ENCODE results near the gene IMMP2L. TPM values are rescaled to one million over a fixed set of nuclear protein-coding genes. Genes with fewer than 3 reads are reported as not detected.

The IMMP2L gene
- total RNA-seq, 1 donor, result 19.9 TPM

GRCh38 chr7:110625294-110625693, 937.0 kb downstream of the IMMP2L start:
- no peak overlapping the region for H2AFZ ChIP-seq (ENCODE audit: low read length)
- no peaks in the 10 kb centered on the region for H3K79me2 ChIP-seq (ENCODE audit: insufficient read depth, low read length)
- no peak for DNase-seq (ENCODE audit: insufficient read length, low spot score, missing footprints)
- H3K4me1 ChIP-seq (ENCODE audit: insufficient read depth, low read length), result no peaks in the 10 kb centered on the region
- no peak overlapping the region for H3K4me3 ChIP-seq (ENCODE audit: insufficient read depth, low read length)
- H3K27me3 ChIP-seq (ENCODE audit: insufficient read depth, low read length), result no peaks in the 10 kb centered on the region
- H3K4me2 ChIP-seq (ENCODE audit: insufficient read depth, low read length), result no peak overlapping the region
- H3K36me3 ChIP-seq (ENCODE audit: insufficient read depth, low read length), result no peaks in the 10 kb centered on the region
- H3K27ac ChIP-seq (ENCODE audit: low read depth, low read length), result no peak overlapping the region
- no peaks in the 10 kb centered on the region for H4K20me1 ChIP-seq (ENCODE audit: insufficient read depth, low read length)
- H3K9me3 ChIP-seq (ENCODE audit: low read depth, low read length), result peaks cover 5% of the 10 kb centered on the region
- TF ChIP-seq CTCF (IDR thresholded peaks at IDR 0.05; ENCODE audit: extremely low read depth, low read depth, low read length), result no peak

GRCh38 chr7:110623436-110623835, 938.9 kb downstream of the IMMP2L start:
- Histone ChIP-seq H3K9me3 (ENCODE audit: low read depth, low read length) (peaks cover 5% of the 10 kb centered on the region), H3K27me3 (ENCODE audit: insufficient read depth, low read length) (no peaks in the 10 kb centered on the region), H3K27ac (ENCODE audit: low read depth, low read length) (no peak overlapping the region), H3K79me2 (ENCODE audit: insufficient read depth, low read length) (no peaks in the 10 kb centered on the region), H4K20me1 (ENCODE audit: insufficient read depth, low read length) (no peaks in the 10 kb centered on the region), H3K4me2 (ENCODE audit: insufficient read depth, low read length) (no peak overlapping the region), H2AFZ (ENCODE audit: low read length) (no peak overlapping the region), H3K4me1 (ENCODE audit: insufficient read depth, low read length) (no peaks in the 10 kb centered on the region), H3K4me3 (ENCODE audit: insufficient read depth, low read length) (no peak overlapping the region), H3K36me3 (ENCODE audit: insufficient read depth, low read length) (no peaks in the 10 kb centered on the region)
- no peak for DNase-seq (ENCODE audit: insufficient read length, low spot score, missing footprints)
- TF ChIP-seq CTCF (IDR thresholded peaks at IDR 0.05; ENCODE audit: extremely low read depth, low read depth, low read length), result no peak

DNA sequence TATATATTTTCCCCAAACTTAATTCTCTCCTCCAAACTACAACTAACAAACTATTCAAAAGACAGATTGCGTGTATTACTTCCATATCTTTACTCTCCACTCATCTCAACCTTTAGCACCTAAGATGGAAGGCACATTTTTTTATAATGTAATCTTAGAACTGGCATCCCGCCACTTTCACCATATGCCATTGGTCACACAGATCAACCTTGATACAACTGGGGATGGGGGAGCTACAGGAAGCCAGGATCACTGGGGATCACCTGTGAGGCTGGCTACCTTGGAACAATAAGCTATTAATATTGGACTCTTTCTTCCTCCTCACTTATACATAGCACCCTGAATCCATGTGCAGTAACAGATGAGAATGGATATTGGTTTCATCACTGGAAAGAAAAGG, 941.0 kb downstream of the IMMP2L start:
- Histone ChIP-seq H3K9me3 (ENCODE audit: low read depth, low read length) (peaks cover 5% of the 10 kb centered on the region), H2AFZ (ENCODE audit: low read length) (no peak overlapping the region), H4K20me1 (ENCODE audit: insufficient read depth, low read length) (no peaks in the 10 kb centered on the region), H3K27ac (ENCODE audit: low read depth, low read length) (no peak overlapping the region), H3K4me3 (ENCODE audit: insufficient read depth, low read length) (no peak overlapping the region), H3K27me3 (ENCODE audit: insufficient read depth, low read length) (no peaks in the 10 kb centered on the region), H3K4me2 (ENCODE audit: insufficient read depth, low read length) (no peak overlapping the region), H3K4me1 (ENCODE audit: insufficient read depth, low read length) (no peaks in the 10 kb centered on the region), H3K79me2 (ENCODE audit: insufficient read depth, low read length) (no peaks in the 10 kb centered on the region), H3K36me3 (ENCODE audit: insufficient read depth, low read length) (no peaks in the 10 kb centered on the region)
- TF ChIP-seq CTCF (IDR thresholded peaks at IDR 0.05; ENCODE audit: extremely low read depth, low read depth, low read length), result no peak
- no peak for DNase-seq (ENCODE audit: insufficient read length, low spot score, missing footprints)

DNA sequence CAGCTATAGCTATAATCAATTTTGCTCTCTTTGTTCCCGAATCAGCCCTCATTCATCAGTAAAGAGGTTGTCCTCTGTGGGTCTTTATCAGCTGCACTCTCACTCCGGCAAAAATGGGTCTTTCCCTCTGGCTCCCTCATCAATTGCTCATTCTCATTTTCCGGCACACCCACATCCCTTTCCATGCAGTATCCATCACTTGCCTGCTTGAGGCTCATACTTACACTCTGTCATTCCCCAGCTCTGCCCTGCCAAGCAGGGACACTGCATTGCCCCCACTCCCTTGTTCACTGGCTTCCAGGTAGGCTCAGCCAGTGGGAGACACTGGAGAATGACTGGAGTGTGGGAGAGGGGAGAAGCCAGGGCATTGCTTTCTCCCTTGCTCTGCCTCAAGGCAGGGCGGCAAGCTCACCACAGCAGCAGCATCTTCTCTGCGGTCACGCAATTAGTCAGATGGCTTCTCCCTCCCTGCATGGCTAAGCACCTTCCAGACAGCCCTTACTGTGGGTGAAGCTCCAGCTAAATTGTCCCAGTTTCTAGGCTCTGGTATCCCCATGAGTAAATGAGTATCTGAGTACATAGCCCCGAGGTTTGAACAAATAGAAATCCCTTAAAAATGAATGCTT, 942.1 kb downstream of the IMMP2L start:
- Histone ChIP-seq H3K79me2 (ENCODE audit: insufficient read depth, low read length) (no peaks in the 10 kb centered on the region), H3K4me2 (ENCODE audit: insufficient read depth, low read length) (no peak overlapping the region), H3K27me3 (ENCODE audit: insufficient read depth, low read length) (no peaks in the 10 kb centered on the region), H3K9me3 (ENCODE audit: low read depth, low read length) (peaks cover 5% of the 10 kb centered on the region), H3K4me3 (ENCODE audit: insufficient read depth, low read length) (no peak overlapping the region), H3K4me1 (ENCODE audit: insufficient read depth, low read length) (no peaks in the 10 kb centered on the region), H3K36me3 (ENCODE audit: insufficient read depth, low read length) (no peaks in the 10 kb centered on the region), H4K20me1 (ENCODE audit: insufficient read depth, low read length) (no peaks in the 10 kb centered on the region), H3K27ac (ENCODE audit: low read depth, low read length) (no peak overlapping the region), H2AFZ (ENCODE audit: low read length) (no peak overlapping the region)
- TF ChIP-seq CTCF (IDR thresholded peaks at IDR 0.05; ENCODE audit: extremely low read depth, low read depth, low read length), result no peak
- DNase-seq (ENCODE audit: insufficient read length, low spot score, missing footprints), result no peak

Small RNAs within 50 kb of the gene (small RNA-seq; reads per million reads assigned to genes)
- gene AC003989.2, result not detected

Data from osteoblast (primary cell).